ENCODE results near the gene USP25. TPM values are rescaled to one million over a fixed set of nuclear protein-coding genes. Genes with fewer than 3 reads are reported as not detected.

Gene USP25
- total and polyA plus RNA-seq, 2 donors (not counting 1 experiment from before 2014, with no cell fraction given) = 14.2 to 55.5 TPM

DNA sequence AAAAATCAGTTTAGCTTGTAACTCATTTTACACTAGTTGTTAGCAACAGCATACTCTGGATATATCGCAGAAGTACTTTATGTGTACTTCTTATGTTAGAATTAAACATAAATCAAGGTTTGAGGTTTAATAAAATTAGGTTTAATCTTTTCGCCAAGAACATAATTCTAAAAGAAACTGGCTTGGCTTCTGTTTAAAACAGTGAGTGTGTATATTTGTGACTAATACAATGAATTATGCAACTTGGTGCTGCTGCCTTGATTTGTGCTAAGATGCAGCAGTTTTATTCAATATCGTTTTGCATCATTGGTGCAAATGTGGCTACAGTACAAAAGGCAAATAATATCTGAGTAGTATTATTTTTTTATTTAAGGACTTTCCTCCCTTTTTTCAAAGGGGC, 44.8 kb downstream of the USP25 start:
- no peak overlapping the region for H3K27ac Mint-ChIP-seq
- Histone ChIP-seq H3K4me3 (ENCODE audit: control extremely low read depth in 1 of 5, extremely low read depth in 1 of 5, insufficient read depth in 1 of 5, low read depth in 2 of 5, low read length in 4 of 5) (no peak overlapping the region), H4K20me1 (ENCODE audit: control insufficient read depth, insufficient read depth, low read length, poor library complexity, severe bottlenecking) (peaks cover 27% of the 10 kb centered on the region), H3K4me1 (ENCODE audit: control insufficient read depth in 2 of 2, insufficient read depth in 2 of 2, low read length in 2 of 2) (no peaks in the 10 kb centered on the region), H2AFZ (ENCODE audit: insufficient read depth, low read depth, low read length, poor library complexity, severe bottlenecking) (no peak overlapping the region), H3K9me3 (ENCODE audit: control extremely low read depth in 1 of 3, control insufficient read depth in 2 of 3, insufficient read depth in 1 of 3, low read length in 2 of 3) (no peaks in the 10 kb centered on the region), H3K79me2 (ENCODE audit: control insufficient read depth, insufficient read depth, low read length) (peaks cover 12% of the 10 kb centered on the region), H3K27me3 (replicated peaks in 1 of 4; ENCODE audit: control extremely low read depth in 1 of 4, control insufficient read depth in 3 of 4, insufficient read depth in 4 of 4, low read length in 3 of 4) (no peaks in the 10 kb centered on the region), H3K9ac (ENCODE audit: low read length) (no peak overlapping the region), H3K36me3 (replicated peaks in 1 of 2; ENCODE audit: control extremely low read depth in 1 of 2, control insufficient read depth in 1 of 2, extremely low read depth in 1 of 2, insufficient read depth in 2 of 2, low read length in 1 of 2) (peaks cover 0 to 9% of the 10 kb centered on the region in 2 experiments), H3K27ac (ENCODE audit: low read length in 2 of 2) (no peak overlapping the region), H3K4me2 (replicated peaks; ENCODE audit: low read depth, low read length, poor library complexity, severe bottlenecking) (no peak overlapping the region)
- TF ChIP-seq CTCF (IDR thresholded peaks at IDR 0.05) = no peak
- TF ChIP-seq EZH2 (IDR thresholded peaks at IDR 0.05; ENCODE audit: borderline replicate concordance, insufficient read depth, low read depth, low read length, poor library complexity, severe bottlenecking) = no peak
- ChIA-PET POLR2A (no interaction called here), CTCF (no interaction called here)
- peaks cover 10% of the 10 kb centered on the region for H3K4me1 Mint-ChIP-seq
- ATAC-seq (ENCODE audit: low read depth) (no peak), DNase-seq (no peak)
- H3K4me3 Mint-ChIP-seq = no peak overlapping the region
- WGBS (ENCODE audit: insufficient coverage) = no CpG with 5 or more reads among the region's 3 CpGs
- intact Hi-C loops (cut with micrococcal nuclease) = no loop called here
- no peaks in the 10 kb centered on the region for H3K9me3 Mint-ChIP-seq (ENCODE audit: insufficient read depth)
- H3K27me3 Mint-ChIP-seq = no peaks in the 10 kb centered on the region

DNA sequence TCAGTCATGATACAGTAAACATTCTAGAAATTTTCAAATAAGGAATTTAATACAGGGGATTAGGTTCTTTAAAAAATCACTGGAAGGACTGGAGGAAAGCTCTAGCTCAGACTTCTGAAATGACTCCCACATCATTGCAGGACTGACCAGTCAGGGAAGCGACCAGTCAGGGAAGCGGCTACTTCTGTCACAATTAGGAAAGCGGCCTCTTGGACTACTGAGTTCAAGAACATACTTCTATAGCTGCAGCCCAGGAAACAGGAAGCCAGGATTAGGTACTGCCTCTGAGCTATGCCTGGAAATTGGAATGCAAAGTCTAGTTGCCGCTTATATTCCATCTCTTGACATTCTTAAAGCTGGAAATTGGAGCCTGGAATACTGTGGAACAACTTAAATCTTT, 45.5 kb downstream of the USP25 start:
- H2AFZ ChIP-seq (ENCODE audit: insufficient read depth, low read depth, low read length, poor library complexity, severe bottlenecking) = no peak overlapping the region
- DNase-seq (no peak), ATAC-seq (ENCODE audit: low read depth) (no peak)
- H3K79me2 ChIP-seq (ENCODE audit: control insufficient read depth, insufficient read depth, low read length) = peaks cover 12% of the 10 kb centered on the region
- intact Hi-C loops (cut with micrococcal nuclease) = loop anchor here (5.0 kb wide), 1 partner anchor 43 kb away; no protein-coding TSS in a partner anchor
- TF ChIP-seq EZH2 (IDR thresholded peaks at IDR 0.05; ENCODE audit: borderline replicate concordance, insufficient read depth, low read depth, low read length, poor library complexity, severe bottlenecking) (no peak), CTCF (IDR thresholded peaks at IDR 0.05) (no peak)
- WGBS (ENCODE audit: insufficient coverage) = 89% methylated on average over 3 of the region's 4 CpGs
- ChIA-PET CTCF (no interaction called here), POLR2A (no interaction called here)
- peaks cover 21% of the 10 kb centered on the region for H4K20me1 ChIP-seq (ENCODE audit: control insufficient read depth, insufficient read depth, low read length, poor library complexity, severe bottlenecking)
- no peaks in the 10 kb centered on the region for H3K9me3 ChIP-seq (ENCODE audit: control extremely low read depth in 1 of 3, control insufficient read depth in 2 of 3, insufficient read depth in 1 of 3, low read length in 2 of 3)
- no peak overlapping the region for H3K9ac ChIP-seq (ENCODE audit: low read length)
- no peaks in the 10 kb centered on the region for H3K27me3 Mint-ChIP-seq
- H3K36me3 ChIP-seq (replicated peaks in 1 of 2; ENCODE audit: control extremely low read depth in 1 of 2, control insufficient read depth in 1 of 2, extremely low read depth in 1 of 2, insufficient read depth in 2 of 2, low read length in 1 of 2) = peaks cover 0 to 7% of the 10 kb centered on the region in 2 experiments
- H3K4me3 Mint-ChIP-seq = no peak overlapping the region
- H3K9me3 Mint-ChIP-seq (ENCODE audit: insufficient read depth) = no peaks in the 10 kb centered on the region
- H3K27me3 ChIP-seq (replicated peaks in 1 of 4; ENCODE audit: control extremely low read depth in 1 of 4, control insufficient read depth in 3 of 4, insufficient read depth in 4 of 4, low read length in 3 of 4) = no peaks in the 10 kb centered on the region
- no peak overlapping the region for H3K4me2 ChIP-seq (replicated peaks; ENCODE audit: low read depth, low read length, poor library complexity, severe bottlenecking)
- no peaks in the 10 kb centered on the region for H3K4me1 ChIP-seq (ENCODE audit: control insufficient read depth in 2 of 2, insufficient read depth in 2 of 2, low read length in 2 of 2)
- no peak overlapping the region for H3K4me3 ChIP-seq (ENCODE audit: control extremely low read depth in 1 of 5, extremely low read depth in 1 of 5, insufficient read depth in 1 of 5, low read depth in 2 of 5, low read length in 4 of 5)
- no peak overlapping the region for H3K27ac Mint-ChIP-seq
- H3K4me1 Mint-ChIP-seq = peaks cover 10% of the 10 kb centered on the region
- H3K27ac ChIP-seq (ENCODE audit: low read length in 2 of 2) = no peak overlapping the region

Measured in B cell (primary cell).